Occipital lobe (tissue), 2 donors: ENCODE results near the gene SYTL3. TPM values are rescaled to one million over a fixed set of nuclear protein-coding genes. Genes with fewer than 3 reads are reported as not detected.

Experiments
- DNase-seq: peaks from one replicate; lab custom pipeline; 2025; lab: John Stamatoyannopoulos, UW
- total RNA-seq: library from RNA; depleted of rRNA; stranded (reverse); fragments of >200 nt; gene quantifications from one replicate; pipeline ENCODE4 v1.2.3, GENCODE V29; 2014

Gene SYTL3
- total RNA-seq, 1 donor from 2014 or later, result 2.0 TPM

- DNase-seq, result no peak
Observed at GRCh38 chr6:158771399-158772152, 121.7 kb downstream of the SYTL3 start.

- no peak for DNase-seq
Observed at GRCh38 chr6:158772172-158772571, 122.3 kb downstream of the SYTL3 start.

GRCh38 chr6:158772851-158773371, 123.1 kb downstream of the SYTL3 start:
- no peak for DNase-seq

GRCh38 chr6:158773581-158774449, 124.0 kb downstream of the SYTL3 start:
- no peak for DNase-seq

GRCh38 chr6:158774717-158775449, 125.0 kb downstream of the SYTL3 start:
- DNase-seq, result no peak

GRCh38 chr6:158775832-158776231, 126.0 kb downstream of the SYTL3 start:
- DNase-seq, result no peak

- no peak for DNase-seq
Observed at GRCh38 chr6:158776737-158777136, 126.9 kb downstream of the SYTL3 start.

- no peak for DNase-seq
Observed at GRCh38 chr6:158777510-158777909, 127.7 kb downstream of the SYTL3 start.

- no peak for DNase-seq
Observed at GRCh38 chr6:158778005-158778527, 128.2 kb downstream of the SYTL3 start.

- DNase-seq, result no peak
Observed at GRCh38 chr6:158780246-158780884, 130.5 kb downstream of the SYTL3 start.

GRCh38 chr6:158780988-158781691, 131.3 kb downstream of the SYTL3 start:
- DNase-seq, result no peak

GRCh38 chr6:158781692-158782373, 132.0 kb downstream of the SYTL3 start:
- no peak for DNase-seq

GRCh38 chr6:158782432-158783166, 132.7 kb downstream of the SYTL3 start:
- DNase-seq, result no peak

- no peak for DNase-seq
Observed at GRCh38 chr6:158783167-158783450, 133.3 kb downstream of the SYTL3 start.

- no peak for DNase-seq
Observed at GRCh38 chr6:158783851-158784250, 134.0 kb downstream of the SYTL3 start.

- DNase-seq, result no peak
Observed at GRCh38 chr6:158784505-158784904, 134.7 kb downstream of the SYTL3 start.

GRCh38 chr6:158785036-158785435, 135.2 kb downstream of the SYTL3 start:
- DNase-seq, result no peak

GRCh38 chr6:158786645-158787304, 136.9 kb downstream of the SYTL3 start:
- DNase-seq, result no peak

GRCh38 chr6:158787395-158787794, 137.5 kb downstream of the SYTL3 start:
- DNase-seq, result no peak
